ENCODE measurements around the gene DCTN2. TPM values are rescaled to one million over a fixed set of nuclear protein-coding genes. Genes with fewer than 3 reads are reported as not detected.

Gene DCTN2
- polyA plus RNA-seq, 1 donor (not counting 4 experiments of a cell fraction or from before 2014, with no cell fraction given): 132 TPM

DNA sequence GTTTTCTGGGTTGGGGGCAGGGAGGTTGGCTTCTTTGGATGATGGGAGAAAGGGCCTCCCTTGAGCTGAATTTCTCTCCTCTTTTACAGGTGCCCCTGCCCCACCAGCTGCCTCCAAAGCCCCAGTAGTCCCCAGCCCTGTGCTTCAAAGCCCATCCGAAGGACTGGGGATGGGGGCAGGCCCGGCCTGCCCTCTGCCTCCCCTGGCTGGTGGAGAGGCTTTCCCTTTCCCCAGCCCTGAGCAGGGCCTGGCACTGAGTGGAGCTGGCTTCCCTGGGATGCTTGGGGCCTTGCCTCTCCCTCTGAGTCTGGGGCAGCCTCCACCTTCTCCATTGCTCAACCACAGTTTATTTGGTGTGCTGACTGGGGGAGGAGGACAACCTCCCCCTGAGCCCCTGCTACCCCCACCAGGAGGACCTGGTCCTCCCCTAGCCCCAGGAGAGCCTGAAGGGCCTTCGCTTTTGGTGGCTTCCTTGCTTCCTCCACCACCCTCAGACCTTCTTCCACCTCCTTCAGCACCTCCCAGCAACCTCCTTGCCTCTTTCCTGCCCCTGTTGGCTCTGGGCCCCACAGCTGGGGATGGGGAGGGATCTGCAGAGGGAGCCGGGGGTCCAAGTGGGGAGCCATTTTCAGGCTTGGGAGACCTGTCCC lies 20.4 kb downstream of the DCTN2 start:
- H2AFZ ChIP-seq (ENCODE audit: control insufficient read depth, low read length): no peak overlapping the region
- peaks cover 24% of the 10 kb centered on the region for H3K79me2 ChIP-seq (ENCODE audit: control insufficient read depth, insufficient read depth, low read length)
- no peak overlapping the region for H3K27ac ChIP-seq (ENCODE audit: control insufficient read depth, insufficient read depth, low read length)
- peaks cover 5% of the 10 kb centered on the region for H4K20me1 ChIP-seq (ENCODE audit: control insufficient read depth, extremely low read depth, insufficient read depth, low read length)
- TF ChIP-seq, protein P1, sequence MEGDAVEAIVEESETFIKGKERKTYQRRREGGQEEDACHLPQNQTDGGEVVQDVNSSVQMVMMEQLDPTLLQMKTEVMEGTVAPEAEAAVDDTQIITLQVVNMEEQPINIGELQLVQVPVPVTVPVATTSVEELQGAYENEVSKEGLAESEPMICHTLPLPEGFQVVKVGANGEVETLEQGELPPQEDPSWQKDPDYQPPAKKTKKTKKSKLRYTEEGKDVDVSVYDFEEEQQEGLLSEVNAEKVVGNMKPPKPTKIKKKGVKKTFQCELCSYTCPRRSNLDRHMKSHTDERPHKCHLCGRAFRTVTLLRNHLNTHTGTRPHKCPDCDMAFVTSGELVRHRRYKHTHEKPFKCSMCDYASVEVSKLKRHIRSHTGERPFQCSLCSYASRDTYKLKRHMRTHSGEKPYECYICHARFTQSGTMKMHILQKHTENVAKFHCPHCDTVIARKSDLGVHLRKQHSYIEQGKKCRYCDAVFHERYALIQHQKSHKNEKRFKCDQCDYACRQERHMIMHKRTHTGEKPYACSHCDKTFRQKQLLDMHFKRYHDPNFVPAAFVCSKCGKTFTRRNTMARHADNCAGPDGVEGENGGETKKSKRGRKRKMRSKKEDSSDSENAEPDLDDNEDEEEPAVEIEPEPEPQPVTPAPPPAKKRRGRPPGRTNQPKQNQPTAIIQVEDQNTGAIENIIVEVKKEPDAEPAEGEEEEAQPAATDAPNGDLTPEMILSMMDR (optimal IDR thresholded peaks at IDR 0.05 in 1 of 3, IDR thresholded peaks at IDR 0.05 in 1 of 3, conservative IDR thresholded peaks at IDR 0.05 in 1 of 3; ENCODE audit: extremely low read depth in 1 of 3, insufficient read depth in 2 of 3, low read length in 3 of 3): no peak
- TF ChIP-seq EZH2 (IDR thresholded peaks at IDR 0.05; ENCODE audit: low read length): no peak
- H3K36me3 ChIP-seq (ENCODE audit: control insufficient read depth in 2 of 2, extremely low read depth in 1 of 2, insufficient read depth in 2 of 2, low read length in 2 of 2): peaks cover 37 to 39% of the 10 kb centered on the region in 2 experiments
- H3K4me3 ChIP-seq (ENCODE audit: control insufficient read depth in 2 of 3, extremely low read depth in 1 of 3, insufficient read depth in 2 of 3, low read depth in 1 of 3, low read length in 3 of 3): no peak overlapping the region
- H3K27me3 ChIP-seq (ENCODE audit: control insufficient read depth, extremely low read depth, insufficient read depth, low read length): no peaks in the 10 kb centered on the region
- peaks cover 2% of the 10 kb centered on the region for H3K9me1 ChIP-seq (ENCODE audit: control insufficient read depth, extremely low read depth, insufficient read depth, low read length)
- no peak for DNase-seq (ENCODE audit: low read depth, low spot score)
- no peak overlapping the region for H3K4me2 ChIP-seq (ENCODE audit: control insufficient read depth, extremely low read depth, insufficient read depth, low read depth, low read length)
- dilution Hi-C loops (cut with MboI; ENCODE audit: extremely low pct_ligation_motif_present, low sequenced_read_pairs): no loop called here
- no peaks in the 10 kb centered on the region for H3K9me3 ChIP-seq (ENCODE audit: control insufficient read depth, low read depth, low read length)
- H3K9ac ChIP-seq (ENCODE audit: control insufficient read depth, extremely low read depth, insufficient read depth, low read length): no peak overlapping the region
- H3K4me1 ChIP-seq (ENCODE audit: control insufficient read depth, extremely low read depth, insufficient read depth, low read length): peaks cover 19% of the 10 kb centered on the region
- no peak for FAIRE-seq

DNA sequence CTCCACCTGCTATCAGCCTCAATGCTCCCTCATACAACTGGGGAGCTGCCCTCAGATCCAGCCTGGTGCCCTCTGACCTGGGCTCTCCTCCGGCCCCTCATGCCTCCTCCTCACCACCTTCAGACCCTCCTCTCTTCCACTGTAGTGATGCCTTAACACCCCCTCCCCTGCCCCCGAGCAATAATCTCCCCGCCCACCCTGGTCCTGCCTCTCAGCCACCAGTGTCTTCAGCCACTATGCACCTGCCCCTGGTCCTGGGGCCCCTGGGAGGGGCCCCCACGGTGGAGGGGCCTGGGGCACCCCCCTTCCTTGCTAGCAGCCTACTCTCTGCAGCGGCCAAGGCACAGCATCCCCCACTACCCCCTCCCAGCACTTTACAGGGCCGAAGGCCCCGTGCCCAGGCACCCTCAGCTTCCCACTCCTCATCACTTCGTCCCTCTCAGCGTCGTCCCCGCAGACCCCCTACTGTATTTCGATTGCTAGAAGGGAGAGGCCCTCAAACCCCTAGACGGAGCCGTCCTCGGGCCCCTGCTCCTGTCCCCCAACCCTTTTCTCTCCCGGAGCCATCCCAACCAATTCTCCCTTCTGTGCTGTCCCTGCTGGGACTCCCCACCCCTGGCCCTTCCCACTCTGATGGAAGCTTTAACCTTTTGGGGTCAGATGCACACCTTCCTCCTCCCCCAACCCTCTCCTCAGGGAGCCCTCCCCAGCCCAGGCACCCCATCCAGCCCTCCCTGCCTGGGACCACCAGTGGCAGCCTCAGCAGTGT lies 21.2 kb downstream of the DCTN2 start:
- no peak overlapping the region for H3K4me3 ChIP-seq (ENCODE audit: control insufficient read depth in 2 of 3, extremely low read depth in 1 of 3, insufficient read depth in 2 of 3, low read depth in 1 of 3, low read length in 3 of 3)
- DNase-seq (ENCODE audit: low read depth, low spot score) (no peak), FAIRE-seq (no peak)
- TF ChIP-seq, protein P1 (optimal IDR thresholded peaks at IDR 0.05 in 1 of 3, IDR thresholded peaks at IDR 0.05 in 1 of 3, conservative IDR thresholded peaks at IDR 0.05 in 1 of 3; ENCODE audit: extremely low read depth in 1 of 3, insufficient read depth in 2 of 3, low read length in 3 of 3): no peak
- TF ChIP-seq EZH2 (IDR thresholded peaks at IDR 0.05; ENCODE audit: low read length): no peak
- no peaks in the 10 kb centered on the region for H3K27me3 ChIP-seq (ENCODE audit: control insufficient read depth, extremely low read depth, insufficient read depth, low read length)
- no peak overlapping the region for H3K27ac ChIP-seq (ENCODE audit: control insufficient read depth, insufficient read depth, low read length)
- peaks cover 5% of the 10 kb centered on the region for H4K20me1 ChIP-seq (ENCODE audit: control insufficient read depth, extremely low read depth, insufficient read depth, low read length)
- H3K4me2 ChIP-seq (ENCODE audit: control insufficient read depth, extremely low read depth, insufficient read depth, low read depth, low read length): no peak overlapping the region
- dilution Hi-C loops (cut with MboI; ENCODE audit: extremely low pct_ligation_motif_present, low sequenced_read_pairs): no loop called here
- peaks cover 24% of the 10 kb centered on the region for H3K4me1 ChIP-seq (ENCODE audit: control insufficient read depth, extremely low read depth, insufficient read depth, low read length)
- no peak overlapping the region for H2AFZ ChIP-seq (ENCODE audit: control insufficient read depth, low read length)
- H3K79me2 ChIP-seq (ENCODE audit: control insufficient read depth, insufficient read depth, low read length): peaks cover 24% of the 10 kb centered on the region
- H3K36me3 ChIP-seq (ENCODE audit: control insufficient read depth in 2 of 2, extremely low read depth in 1 of 2, insufficient read depth in 2 of 2, low read length in 2 of 2): peaks cover 34 to 39% of the 10 kb centered on the region in 2 experiments
- H3K9me3 ChIP-seq (ENCODE audit: control insufficient read depth, low read depth, low read length): no peaks in the 10 kb centered on the region
- H3K9me1 ChIP-seq (ENCODE audit: control insufficient read depth, extremely low read depth, insufficient read depth, low read length): peaks cover 2% of the 10 kb centered on the region
- H3K9ac ChIP-seq (ENCODE audit: control insufficient read depth, extremely low read depth, insufficient read depth, low read length): no peak overlapping the region
